Adrenal gland (tissue), 5 donors: ENCODE measurements around the gene VDAC1.

ENCODE experiments used
- POLR2A ChIP-seq, 2 donors: fragments of 450-650 bp; IDR thresholded peaks; one replicate each; pipeline ENCODE4 v1.6.1; 2017; ENCODE audit warnings: antibody characterized with exemption in 2 of 2, mild to moderate bottlenecking in 2 of 2, moderate library complexity in 1 of 2
- TF ChIP-seq, protein P1 (sequence below), 6 experiments: fragments of 450-650 bp in 4 of 6; fragments of 200-600 bp in 2 of 6; sonication (generic) in 1 of 6; IDR thresholded peaks; 1 replicate in 5 of 6; 2 replicates in 1 of 6; pipeline versions ENCODE4 v1.5.1 to v1.8.0; 2016 to 2021; ENCODE audit warnings: antibody characterized with exemption in 6 of 6, mild to moderate bottlenecking in 2 of 6, moderate library complexity in 1 of 6
- donor health status: DM: no; HTN: no; CAD: no.

DNA sequence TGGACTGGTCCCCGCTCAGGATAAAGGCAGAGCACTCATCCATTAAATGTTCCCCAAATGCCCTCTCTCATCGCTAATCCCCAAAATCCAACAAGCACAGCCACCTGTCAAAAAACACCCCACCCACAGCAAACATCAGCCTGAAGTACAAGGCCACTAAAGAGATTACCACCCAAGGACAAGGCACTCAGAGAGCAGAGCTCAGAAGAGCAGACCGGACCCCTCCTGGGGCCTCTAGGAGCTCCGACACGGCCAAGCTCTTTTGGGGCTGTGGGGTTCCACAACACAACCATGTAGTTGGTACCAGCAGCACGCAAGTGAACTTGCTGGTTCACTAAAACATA, 9.8 kb downstream of the VDAC1 start:
- TF ChIP-seq, protein P1, sequence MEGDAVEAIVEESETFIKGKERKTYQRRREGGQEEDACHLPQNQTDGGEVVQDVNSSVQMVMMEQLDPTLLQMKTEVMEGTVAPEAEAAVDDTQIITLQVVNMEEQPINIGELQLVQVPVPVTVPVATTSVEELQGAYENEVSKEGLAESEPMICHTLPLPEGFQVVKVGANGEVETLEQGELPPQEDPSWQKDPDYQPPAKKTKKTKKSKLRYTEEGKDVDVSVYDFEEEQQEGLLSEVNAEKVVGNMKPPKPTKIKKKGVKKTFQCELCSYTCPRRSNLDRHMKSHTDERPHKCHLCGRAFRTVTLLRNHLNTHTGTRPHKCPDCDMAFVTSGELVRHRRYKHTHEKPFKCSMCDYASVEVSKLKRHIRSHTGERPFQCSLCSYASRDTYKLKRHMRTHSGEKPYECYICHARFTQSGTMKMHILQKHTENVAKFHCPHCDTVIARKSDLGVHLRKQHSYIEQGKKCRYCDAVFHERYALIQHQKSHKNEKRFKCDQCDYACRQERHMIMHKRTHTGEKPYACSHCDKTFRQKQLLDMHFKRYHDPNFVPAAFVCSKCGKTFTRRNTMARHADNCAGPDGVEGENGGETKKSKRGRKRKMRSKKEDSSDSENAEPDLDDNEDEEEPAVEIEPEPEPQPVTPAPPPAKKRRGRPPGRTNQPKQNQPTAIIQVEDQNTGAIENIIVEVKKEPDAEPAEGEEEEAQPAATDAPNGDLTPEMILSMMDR (IDR thresholded peaks at IDR 0.05): no peak
- no peak for TF ChIP-seq POLR2A (IDR thresholded peaks at IDR 0.05)
